K562 (cell line): ENCODE measurements around the gene ARID3A. TPM values are rescaled to one million over a fixed set of nuclear protein-coding genes. Genes with fewer than 3 reads are reported as not detected.
A peak's percentile ranks its signal among the peaks of the same experiment; 100 is the strongest.

Experiments used
- C11orf30 ChIP-seq: fragments of 450-650 bp; IDR thresholded peaks from 2 replicates; pipeline ENCODE4 v1.6.1; 2016; ENCODE audit warnings: low read depth, mild to moderate bottlenecking
- CXXC5 ChIP-seq: fragments of 250-450 bp; sonication (Bioruptor Pico); IDR thresholded peaks from 2 replicates; pipeline ENCODE4 v1.8.0; 2022; ENCODE audit warnings: inconsistent platforms, mild to moderate bottlenecking, moderate library complexity
- DMBX1 ChIP-seq: fragments of 250-450 bp; sonication (Bioruptor Pico); IDR thresholded peaks from 2 replicates; pipeline ENCODE4 v1.8.0; 2022; ENCODE audit warnings: inconsistent platforms, mild to moderate bottlenecking, moderate library complexity, borderline replicate concordance
- ERF ChIP-seq: fragments of 450-650 bp; formaldehyde crosslinking; IDR thresholded peaks from 2 replicates; pipeline ENCODE4 v1.4.0; 2020; ENCODE audit warnings: mild to moderate bottlenecking, mixed read lengths
- ETS2 ChIP-seq: IDR thresholded peaks from 2 replicates; pipeline ENCODE4 v1.6.1; 2016; ENCODE audit warnings: borderline replicate concordance, missing genetic modification characterization, mild to moderate bottlenecking, moderate library complexity, missing compliant biosample characterization; ENCODE audit not compliant: poor library complexity, severe bottlenecking
- HCFC1 ChIP-seq: IDR thresholded peaks from 2 replicates; pipeline ENCODE4 v1.6.1; 2012; ENCODE audit warnings: low read depth, low read length, improper control_type of control experiment
- HIVEP1 ChIP-seq: fragments of 250-450 bp; sonication (Bioruptor Pico); IDR thresholded peaks from 2 replicates; pipeline ENCODE4 v1.4.0; 2020; ENCODE audit warnings: mild to moderate bottlenecking
- HNRNPL ChIP-seq: fragments of 200-400 bp; formaldehyde crosslinking; IDR thresholded peaks from 2 replicates; pipeline ENCODE4 v1.6.1; 2017; ENCODE audit warnings: low read depth, mild to moderate bottlenecking, low read length
- JUNB ChIP-seq: fragments of 450-650 bp; formaldehyde crosslinking; conservative IDR thresholded peaks from 2 replicates; pipeline ENCODE4 v1.4.0; 2020; ENCODE audit warnings: mild to moderate bottlenecking
- KAT7 ChIP-seq: sonication (generic); formaldehyde crosslinking; IDR thresholded peaks from 2 replicates; pipeline ENCODE4 v1.8.0; 2022; ENCODE audit warnings: missing genetic modification reagents, mild to moderate bottlenecking, borderline replicate concordance
- KLF16 ChIP-seq: IDR thresholded peaks from 2 replicates; pipeline ENCODE4 v1.6.1; 2016; ENCODE audit warnings: antibody characterized with exemption
- NCOA6 ChIP-seq: fragments of 450-650 bp; IDR thresholded peaks from 2 replicates; pipeline ENCODE4 v1.6.1; 2017; ENCODE audit warnings: mild to moderate bottlenecking
- NRF1 ChIP-seq, 2 experiments: fragments of 450-650 bp; IDR thresholded peaks in 1 of 2; conservative IDR thresholded peaks in 1 of 2; 2 replicates each; pipeline ENCODE4 v1.6.1; 2014; ENCODE audit warnings: mild to moderate bottlenecking in 2 of 2
- PCBP1 ChIP-seq: fragments of 200-400 bp; formaldehyde crosslinking; IDR thresholded peaks from 2 replicates; pipeline ENCODE4 v1.6.1; 2018; ENCODE audit warnings: mild to moderate bottlenecking, low read depth, low read length; ENCODE audit not compliant: poor library complexity, severe bottlenecking
- RAD21 ChIP-seq, 2 experiments: fragments of 250-450 bp in 1 of 2; fragments of 450-650 bp in 1 of 2; sonication (Bioruptor Pico) in 1 of 2; formaldehyde crosslinking in 1 of 2; IDR thresholded peaks in 1 of 2; conservative IDR thresholded peaks in 1 of 2; 2 replicates each; pipeline versions ENCODE4 v1.4.0 to v1.8.0; 2020 to 2022; ENCODE audit warnings: mild to moderate bottlenecking in 2 of 2, moderate library complexity in 1 of 2
- RB1 ChIP-seq: fragments of 450-650 bp; IDR thresholded peaks from 2 replicates; pipeline ENCODE4 v1.6.1; 2017; ENCODE audit warnings: low read depth, mild to moderate bottlenecking
- SNAPC5 ChIP-seq: fragments of 250-450 bp; sonication (Bioruptor Pico); IDR thresholded peaks from 2 replicates; pipeline ENCODE4 v1.8.0; 2021; ENCODE audit warnings: moderate library complexity, mild to moderate bottlenecking, inconsistent platforms
- STAG1 ChIP-seq: sonication (generic); formaldehyde crosslinking; IDR thresholded peaks from 2 replicates; pipeline ENCODE4 v1.5.0; 2020; ENCODE audit warnings: missing genetic modification reagents, borderline replicate concordance
- SUPT5H ChIP-seq: fragments of 450-650 bp; IDR thresholded peaks from 2 replicates; pipeline ENCODE4 v1.6.1; 2016
- TCF3 ChIP-seq: sonication (generic); formaldehyde crosslinking; IDR thresholded peaks from 2 replicates; pipeline ENCODE4 v1.4.0; 2020; ENCODE audit warnings: mild to moderate bottlenecking, missing genetic modification reagents
- ZNF143 ChIP-seq: sonication (generic); formaldehyde crosslinking; IDR thresholded peaks from 2 replicates; pipeline ENCODE4 v1.9.0; 2022; ENCODE audit warnings: mild to moderate bottlenecking, missing genetic modification reagents
- ZNF174 ChIP-seq: fragments of 250-450 bp; sonication (Bioruptor Pico); IDR thresholded peaks from 2 replicates; pipeline ENCODE4 v1.4.0; 2020; ENCODE audit warnings: mild to moderate bottlenecking
- ZNF395 ChIP-seq: fragments of 200-800 bp; sonication (Bioruptor generic); IDR thresholded peaks from 2 replicates; pipeline ENCODE4 v1.6.1; 2017; ENCODE audit warnings: missing genetic modification characterization, missing compliant biosample characterization
- ZNF668 ChIP-seq: fragments of 250-450 bp; sonication (Bioruptor Pico); IDR thresholded peaks from 2 replicates; pipeline ENCODE4 v1.8.0; 2022; ENCODE audit warnings: mild to moderate bottlenecking, inconsistent platforms
- ZNF740 ChIP-seq, 3 experiments: fragments of 200-800 bp in 1 of 3; sonication (Bioruptor generic) in 1 of 3; sonication (generic) in 1 of 3; formaldehyde crosslinking in 1 of 3; IDR thresholded peaks; 2 replicates each; pipeline versions ENCODE4 v1.6.1 to v1.8.0; 2016 to 2022; ENCODE audit warnings: mild to moderate bottlenecking in 2 of 3, missing compliant biosample characterization in 2 of 3, missing genetic modification characterization in 2 of 3, missing genetic modification reagents in 1 of 3
- ZNF75A ChIP-seq: fragments of 450-650 bp; formaldehyde crosslinking; IDR thresholded peaks from 2 replicates; pipeline ENCODE4 v1.4.0; 2020; ENCODE audit warnings: mild to moderate bottlenecking
- polyA plus RNA-seq, 8 experiments: library from polyadenylated mRNA; depleted of rRNA in 4 of 8; stranded (reverse) in 5 of 8; unstranded in 3 of 8; fragments of >200 nt; fragmentation: Nextera tagmentation in 2 of 8; fragmentation: Illumina TruSeq in 1 of 8; extraction: Ambion mirVana in 2 of 8; extraction: Trizol in 1 of 8; gene quantifications; 2 replicates each; pipeline versions ENCODE4 v1.2.1 to v1.2.3, GENCODE V29; 2011 to 2014; ENCODE audit warnings: inconsistent platforms in 1 of 8, missing spikeins in 1 of 8
- total RNA-seq, 7 experiments: library from RNA; depleted of rRNA in 6 of 7; stranded (reverse); fragments of >200 nt in 6 of 7; fragmentation: Illumina TruSeq in 2 of 7; extraction: Trizol in 2 of 7; gene quantifications; 2 replicates each; pipeline versions ENCODE4 v1.2.1 to v1.2.3, GENCODE V29; 2011 to 2021; ENCODE audit warnings: low replicate concordance in 1 of 7
- TF ChIP-seq, protein P1 (sequence below): fragments of 450-650 bp; formaldehyde crosslinking; conservative IDR thresholded peaks from 2 replicates; pipeline ENCODE4 v1.4.0; 2022; ENCODE audit warnings: mild to moderate bottlenecking, missing genetic modification characterization

ARID3A gene
- total and polyA plus RNA-seq, 9 of the 15 experiments (the other 6 are each of a cell fraction or from before 2014, with no cell fraction given), result 1.4 to 118 (median 31.2) TPM

DNA sequence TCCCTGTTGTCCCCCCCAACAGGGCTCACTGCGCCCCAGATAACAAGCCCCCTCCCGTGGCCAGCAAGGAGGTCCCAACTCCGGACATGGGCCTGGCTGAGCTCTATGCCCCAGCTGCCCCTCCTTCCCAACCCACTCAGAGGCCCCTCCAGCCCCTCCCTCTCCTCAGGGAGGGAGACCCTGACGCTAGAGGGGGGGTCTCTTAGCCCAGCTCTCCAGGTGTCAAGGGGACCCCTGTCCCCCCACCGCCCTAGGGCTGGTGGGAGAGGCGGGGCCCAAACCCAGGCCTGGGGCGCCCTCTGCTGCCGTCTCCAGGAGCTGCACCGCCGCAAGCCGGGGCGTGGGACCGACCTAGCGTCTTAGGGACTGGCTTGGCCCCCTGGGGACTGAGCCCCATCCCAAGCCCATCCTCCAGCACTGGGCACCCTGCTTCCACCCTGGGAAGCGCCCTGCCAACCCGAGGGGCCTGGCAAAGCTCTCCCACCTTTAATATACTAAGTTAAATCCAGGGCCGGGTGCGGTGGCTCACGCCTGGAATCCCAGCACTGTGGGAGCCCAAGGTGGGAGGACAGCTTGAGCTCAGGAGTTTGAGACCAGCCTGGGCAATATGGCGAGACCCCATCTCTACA, 75.8 kb downstream of the ARID3A start (continued):
- TF ChIP-seq RAD21 (CRISPR knock-in tag; conservative IDR thresholded peaks at IDR 0.05 in 1 of 2, IDR thresholded peaks at IDR 0.05 in 1 of 2), result peak; percentile 76 to 93
- TF ChIP-seq PCBP1, result no peak
- 0 out of 2 replicates have a peak, but pooled peaks have one; percentile 27 for TF ChIP-seq ERF
- TF ChIP-seq NRF1 (conservative IDR thresholded peaks at IDR 0.05 in 1 of 2, IDR thresholded peaks at IDR 0.05 in 1 of 2), result peak; percentile 33 to 53; a peak in 3 of 4 replicates
- TF ChIP-seq ZNF143 (CRISPR knock-in tag), result no peak
- no peak for TF ChIP-seq HNRNPL
- TF ChIP-seq NCOA6, result no peak
- no peak for TF ChIP-seq SNAPC5 (CRISPR knock-in tag)
- TF ChIP-seq ZNF174 (CRISPR knock-in tag), result no peak
- peak; percentile 81 for TF ChIP-seq RB1
- no peak for TF ChIP-seq KAT7 (CRISPR knock-in tag)
- TF ChIP-seq ZNF395 (CRISPR knock-in tag), result no peak
- TF ChIP-seq ETS2 (tag), result no peak
- no peak for TF ChIP-seq ZNF75A
- no peak for TF ChIP-seq HCFC1
- TF ChIP-seq JUNB (CRISPR knock-in tag), result no peak
- peak; percentile 77; the same call in 1 of the 2 replicates for TF ChIP-seq STAG1 (CRISPR knock-in tag)
- TF ChIP-seq TCF3, result no peak
- no peak for TF ChIP-seq ZNF668 (CRISPR knock-in tag)
- 0 out of 2 replicates have a peak, but pooled peaks have one; percentile 24 for TF ChIP-seq KLF16
- peak; percentile 32 for TF ChIP-seq CXXC5 (CRISPR knock-in tag)
- peak; percentile 83 for TF ChIP-seq ZNF740 (CRISPR knock-in tag; IDR thresholded peaks at IDR 0.05)
- no peak for TF ChIP-seq ZNF740 (tag; IDR thresholded peaks at IDR 0.05)
- TF ChIP-seq SUPT5H, result no peak
- no peak for TF ChIP-seq HIVEP1 (CRISPR knock-in tag)
- TF ChIP-seq, protein P1, sequence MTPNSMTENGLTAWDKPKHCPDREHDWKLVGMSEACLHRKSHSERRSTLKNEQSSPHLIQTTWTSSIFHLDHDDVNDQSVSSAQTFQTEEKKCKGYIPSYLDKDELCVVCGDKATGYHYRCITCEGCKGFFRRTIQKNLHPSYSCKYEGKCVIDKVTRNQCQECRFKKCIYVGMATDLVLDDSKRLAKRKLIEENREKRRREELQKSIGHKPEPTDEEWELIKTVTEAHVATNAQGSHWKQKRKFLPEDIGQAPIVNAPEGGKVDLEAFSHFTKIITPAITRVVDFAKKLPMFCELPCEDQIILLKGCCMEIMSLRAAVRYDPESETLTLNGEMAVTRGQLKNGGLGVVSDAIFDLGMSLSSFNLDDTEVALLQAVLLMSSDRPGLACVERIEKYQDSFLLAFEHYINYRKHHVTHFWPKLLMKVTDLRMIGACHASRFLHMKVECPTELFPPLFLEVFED (CRISPR knock-in tag), result no peak
- TF ChIP-seq C11orf30, result no peak
- TF ChIP-seq DMBX1 (CRISPR knock-in tag), result no peak
